ENCODE measurements around the gene LHFPL6.

Gene LHFPL6

GRCh38 chr13:39571502-39572092, 31.4 kb downstream of the LHFPL6 start:
- Histone ChIP-seq H3K4me3 (ENCODE audit: low read length) (no peak overlapping the region), H3K27me3 (replicated peaks; ENCODE audit: control insufficient read depth, insufficient read depth, low read length) (no peaks in the 10 kb centered on the region), H3K9me3 (ENCODE audit: control insufficient read depth, low read length) (no peaks in the 10 kb centered on the region), H3K9ac (ENCODE audit: low read length) (no peak overlapping the region), H3K36me3 (ENCODE audit: control insufficient read depth, insufficient read depth, low read length, severe bottlenecking) (no peaks in the 10 kb centered on the region), H3K4me1 (ENCODE audit: control insufficient read depth, insufficient read depth, low read length) (peaks cover 4% of the 10 kb centered on the region)
- no peak for DNase-seq (ENCODE audit: low read depth)

GRCh38 chr13:39567569-39567968, 35.4 kb downstream of the LHFPL6 start:
- Histone ChIP-seq H3K9me3 (ENCODE audit: control insufficient read depth, low read length) (no peaks in the 10 kb centered on the region), H3K4me1 (ENCODE audit: control insufficient read depth, insufficient read depth, low read length) (peaks cover 40% of the 10 kb centered on the region), H3K36me3 (ENCODE audit: control insufficient read depth, insufficient read depth, low read length, severe bottlenecking) (no peaks in the 10 kb centered on the region), H3K27me3 (replicated peaks; ENCODE audit: control insufficient read depth, insufficient read depth, low read length) (no peaks in the 10 kb centered on the region), H3K4me3 (ENCODE audit: low read length) (no peak overlapping the region), H3K9ac (ENCODE audit: low read length) (no peak overlapping the region)
- DNase-seq (ENCODE audit: low read depth): no peak

- H3K9ac ChIP-seq (ENCODE audit: low read length): peak overlapping the region; percentile 67
- peaks cover 38% of the 10 kb centered on the region for H3K4me1 ChIP-seq (ENCODE audit: control insufficient read depth, insufficient read depth, low read length)
- H3K9me3 ChIP-seq (ENCODE audit: control insufficient read depth, low read length): no peaks in the 10 kb centered on the region
- H3K4me3 ChIP-seq (ENCODE audit: low read length): peak overlapping the region; percentile 70
- H3K36me3 ChIP-seq (ENCODE audit: control insufficient read depth, insufficient read depth, low read length, severe bottlenecking): no peaks in the 10 kb centered on the region
- H3K27me3 ChIP-seq (replicated peaks; ENCODE audit: control insufficient read depth, insufficient read depth, low read length): no peaks in the 10 kb centered on the region
- DNase-seq (ENCODE audit: low read depth): no peak
These were observed 36.6 kb downstream of the LHFPL6 start for GRCh38 chr13:39566216-39566869.

- Histone ChIP-seq H3K27me3 (replicated peaks; ENCODE audit: control insufficient read depth, insufficient read depth, low read length) (no peaks in the 10 kb centered on the region), H3K4me1 (ENCODE audit: control insufficient read depth, insufficient read depth, low read length) (peaks cover 38% of the 10 kb centered on the region), H3K9ac (ENCODE audit: low read length) (peak overlapping the region; percentile 67), H3K36me3 (ENCODE audit: control insufficient read depth, insufficient read depth, low read length, severe bottlenecking) (no peaks in the 10 kb centered on the region), H3K9me3 (ENCODE audit: control insufficient read depth, low read length) (no peaks in the 10 kb centered on the region), H3K4me3 (ENCODE audit: low read length) (peak overlapping the region; percentile 70)
- DNase-seq (ENCODE audit: low read depth): peak; percentile 87
These were observed 37.7 kb downstream of the LHFPL6 start for GRCh38 chr13:39565036-39565949.

- Histone ChIP-seq H3K9me3 (ENCODE audit: control insufficient read depth, low read length) (no peaks in the 10 kb centered on the region), H3K27me3 (replicated peaks; ENCODE audit: control insufficient read depth, insufficient read depth, low read length) (no peaks in the 10 kb centered on the region), H3K4me1 (ENCODE audit: control insufficient read depth, insufficient read depth, low read length) (peaks cover 38% of the 10 kb centered on the region), H3K9ac (ENCODE audit: low read length) (no peak overlapping the region), H3K36me3 (ENCODE audit: control insufficient read depth, insufficient read depth, low read length, severe bottlenecking) (no peaks in the 10 kb centered on the region), H3K4me3 (ENCODE audit: low read length) (no peak overlapping the region)
- DNase-seq (ENCODE audit: low read depth): no peak
These were observed 39.6 kb downstream of the LHFPL6 start for GRCh38 chr13:39563470-39563735.

- Histone ChIP-seq H3K27me3 (replicated peaks; ENCODE audit: control insufficient read depth, insufficient read depth, low read length) (no peaks in the 10 kb centered on the region), H3K9ac (ENCODE audit: low read length) (no peak overlapping the region), H3K4me1 (ENCODE audit: control insufficient read depth, insufficient read depth, low read length) (peaks cover 38% of the 10 kb centered on the region), H3K4me3 (ENCODE audit: low read length) (no peak overlapping the region), H3K36me3 (ENCODE audit: control insufficient read depth, insufficient read depth, low read length, severe bottlenecking) (no peaks in the 10 kb centered on the region), H3K9me3 (ENCODE audit: control insufficient read depth, low read length) (no peaks in the 10 kb centered on the region)
- peak; percentile 27 for DNase-seq (ENCODE audit: low read depth)
These were observed 41.0 kb downstream of the LHFPL6 start for GRCh38 chr13:39561971-39562370.

GRCh38 chr13:39559847-39560246, 43.1 kb downstream of the LHFPL6 start:
- Histone ChIP-seq H3K9ac (ENCODE audit: low read length) (no peak overlapping the region), H3K4me1 (ENCODE audit: control insufficient read depth, insufficient read depth, low read length) (peaks cover 30% of the 10 kb centered on the region), H3K9me3 (ENCODE audit: control insufficient read depth, low read length) (no peaks in the 10 kb centered on the region), H3K27me3 (replicated peaks; ENCODE audit: control insufficient read depth, insufficient read depth, low read length) (no peaks in the 10 kb centered on the region), H3K36me3 (ENCODE audit: control insufficient read depth, insufficient read depth, low read length, severe bottlenecking) (no peaks in the 10 kb centered on the region), H3K4me3 (ENCODE audit: low read length) (no peak overlapping the region)
- no peak for DNase-seq (ENCODE audit: low read depth)

- no peak overlapping the region for H3K4me3 ChIP-seq (ENCODE audit: low read length)
- no peaks in the 10 kb centered on the region for H3K36me3 ChIP-seq (ENCODE audit: control insufficient read depth, insufficient read depth, low read length, severe bottlenecking)
- H3K9ac ChIP-seq (ENCODE audit: low read length): no peak overlapping the region
- no peaks in the 10 kb centered on the region for H3K9me3 ChIP-seq (ENCODE audit: control insufficient read depth, low read length)
- H3K4me1 ChIP-seq (ENCODE audit: control insufficient read depth, insufficient read depth, low read length): peaks cover 6% of the 10 kb centered on the region
- DNase-seq (ENCODE audit: low read depth): no peak
- H3K27me3 ChIP-seq (replicated peaks; ENCODE audit: control insufficient read depth, insufficient read depth, low read length): no peaks in the 10 kb centered on the region
These were observed 45.6 kb downstream of the LHFPL6 start for GRCh38 chr13:39557285-39557955.

- no peak for DNase-seq (ENCODE audit: low read depth)
- Histone ChIP-seq H3K4me3 (ENCODE audit: low read length) (no peak overlapping the region), H3K4me1 (ENCODE audit: control insufficient read depth, insufficient read depth, low read length) (peaks cover 11% of the 10 kb centered on the region), H3K27me3 (replicated peaks; ENCODE audit: control insufficient read depth, insufficient read depth, low read length) (no peaks in the 10 kb centered on the region), H3K9me3 (ENCODE audit: control insufficient read depth, low read length) (no peaks in the 10 kb centered on the region), H3K9ac (ENCODE audit: low read length) (no peak overlapping the region), H3K36me3 (ENCODE audit: control insufficient read depth, insufficient read depth, low read length, severe bottlenecking) (no peaks in the 10 kb centered on the region)
These were observed 46.1 kb downstream of the LHFPL6 start for GRCh38 chr13:39556866-39557265.

- Histone ChIP-seq H3K36me3 (ENCODE audit: control insufficient read depth, insufficient read depth, low read length, severe bottlenecking) (no peaks in the 10 kb centered on the region), H3K27me3 (replicated peaks; ENCODE audit: control insufficient read depth, insufficient read depth, low read length) (no peaks in the 10 kb centered on the region), H3K4me3 (ENCODE audit: low read length) (no peak overlapping the region), H3K4me1 (ENCODE audit: control insufficient read depth, insufficient read depth, low read length) (peaks cover 26% of the 10 kb centered on the region), H3K9ac (ENCODE audit: low read length) (no peak overlapping the region), H3K9me3 (ENCODE audit: control insufficient read depth, low read length) (no peaks in the 10 kb centered on the region)
- DNase-seq (ENCODE audit: low read depth): no peak
These were observed 48.6 kb downstream of the LHFPL6 start for GRCh38 chr13:39554371-39554770.

- DNase-seq (ENCODE audit: low read depth): no peak
- Histone ChIP-seq H3K4me3 (ENCODE audit: low read length) (no peak overlapping the region), H3K4me1 (ENCODE audit: control insufficient read depth, insufficient read depth, low read length) (peaks cover 26% of the 10 kb centered on the region), H3K9ac (ENCODE audit: low read length) (no peak overlapping the region), H3K27me3 (replicated peaks; ENCODE audit: control insufficient read depth, insufficient read depth, low read length) (no peaks in the 10 kb centered on the region), H3K36me3 (ENCODE audit: control insufficient read depth, insufficient read depth, low read length, severe bottlenecking) (no peaks in the 10 kb centered on the region), H3K9me3 (ENCODE audit: control insufficient read depth, low read length) (no peaks in the 10 kb centered on the region)
These were observed 50.7 kb downstream of the LHFPL6 start for GRCh38 chr13:39552246-39552645.
